GM12891 (cell line): Measurements from ENCODE around the gene SSH2.

ENCODE experiments used
- POLR2A ChIP-seq: IDR thresholded peaks from 2 replicates; pipeline ENCODE4 v1.6.1; 2011; ENCODE audit warnings: low read depth, low read length, control low read depth
- POLR2AphosphoS5 ChIP-seq: IDR thresholded peaks from 2 replicates; pipeline ENCODE4 v1.6.1; 2011; ENCODE audit warnings: low read depth, low read length, control low read depth
- SPI1 ChIP-seq: IDR thresholded peaks from 2 replicates; pipeline ENCODE4 v1.6.1; 2011; ENCODE audit warnings: low read depth, low read length, control low read depth
- TAF1 ChIP-seq: IDR thresholded peaks from 2 replicates; pipeline ENCODE4 v1.6.1; 2011; ENCODE audit warnings: low read depth, low read length, control low read depth

- TF ChIP-seq POLR2A (no peak), POLR2AphosphoS5 (no peak), SPI1 (no peak), TAF1 (no peak)
Observed at GRCh38 chr17:29911641-29912177, 18.3 kb downstream of the SSH2 start.
